Measurements from ENCODE around the gene CD320.

DNA sequence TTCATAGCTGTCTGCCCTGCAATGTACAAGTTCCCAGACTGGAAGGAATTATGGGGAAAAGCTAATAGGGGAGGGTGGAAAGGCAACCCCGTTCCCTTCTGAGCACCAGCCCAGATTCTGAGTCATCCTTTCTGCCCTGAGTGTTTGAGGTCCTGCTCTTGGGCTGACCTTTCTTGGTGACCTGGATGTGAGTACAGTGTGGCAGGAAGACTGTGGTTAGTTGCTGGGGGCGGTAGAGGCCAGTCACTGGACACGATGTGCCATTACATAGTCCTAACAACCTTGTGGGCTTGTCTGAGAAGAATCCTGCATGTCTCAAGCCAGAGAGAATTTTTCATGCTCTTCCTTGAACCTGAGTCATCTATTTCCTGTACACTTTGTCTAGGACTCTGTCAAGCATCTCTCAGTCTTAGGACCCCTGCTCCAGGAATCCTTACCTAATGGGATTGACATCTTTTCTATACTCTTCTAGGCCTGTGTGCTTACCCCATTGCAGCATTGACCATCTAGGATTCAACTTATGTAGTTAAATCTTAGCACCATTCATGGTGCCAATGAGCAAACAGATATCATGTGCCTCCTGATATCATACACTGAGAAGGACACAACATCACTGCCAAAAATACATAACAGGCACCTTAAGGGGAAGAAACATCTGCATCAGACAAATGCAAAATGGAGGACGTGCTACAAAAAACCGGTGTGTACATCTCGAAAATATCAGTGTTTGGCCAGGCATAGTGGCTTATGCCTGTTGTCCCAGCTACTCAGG lies 47.7 kb upstream of the CD320 start:
- no peak for TF ChIP-seq POLR2A (IDR thresholded peaks at IDR 0.05)
- TF ChIP-seq, protein P1, sequence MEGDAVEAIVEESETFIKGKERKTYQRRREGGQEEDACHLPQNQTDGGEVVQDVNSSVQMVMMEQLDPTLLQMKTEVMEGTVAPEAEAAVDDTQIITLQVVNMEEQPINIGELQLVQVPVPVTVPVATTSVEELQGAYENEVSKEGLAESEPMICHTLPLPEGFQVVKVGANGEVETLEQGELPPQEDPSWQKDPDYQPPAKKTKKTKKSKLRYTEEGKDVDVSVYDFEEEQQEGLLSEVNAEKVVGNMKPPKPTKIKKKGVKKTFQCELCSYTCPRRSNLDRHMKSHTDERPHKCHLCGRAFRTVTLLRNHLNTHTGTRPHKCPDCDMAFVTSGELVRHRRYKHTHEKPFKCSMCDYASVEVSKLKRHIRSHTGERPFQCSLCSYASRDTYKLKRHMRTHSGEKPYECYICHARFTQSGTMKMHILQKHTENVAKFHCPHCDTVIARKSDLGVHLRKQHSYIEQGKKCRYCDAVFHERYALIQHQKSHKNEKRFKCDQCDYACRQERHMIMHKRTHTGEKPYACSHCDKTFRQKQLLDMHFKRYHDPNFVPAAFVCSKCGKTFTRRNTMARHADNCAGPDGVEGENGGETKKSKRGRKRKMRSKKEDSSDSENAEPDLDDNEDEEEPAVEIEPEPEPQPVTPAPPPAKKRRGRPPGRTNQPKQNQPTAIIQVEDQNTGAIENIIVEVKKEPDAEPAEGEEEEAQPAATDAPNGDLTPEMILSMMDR (IDR thresholded peaks at IDR 0.05): no peak
